ENCODE data around the gene TAF11L11.
"Not testable (repeated sequence)": the region's sequence is repeated elsewhere in the genome, so short reads cannot be mapped to it uniquely, and the experiment has no call there.

The TAF11L11 gene

GRCh38 chr5:17603880-17604279 is at the start of gene TAF11L11:
TSS of gene TAF11L11 (plus strand) at chr5:17604183.
- DNase-seq, result not testable (repeated sequence)

GRCh38 chr5:17585658-17586057 is 18.3 kb upstream of the TAF11L11 start, which contains the start of gene TAF11L7:
TSS of gene TAF11L7 (minus strand) at chr5:17585758.
- DNase-seq, result not testable (repeated sequence)

DNA sequence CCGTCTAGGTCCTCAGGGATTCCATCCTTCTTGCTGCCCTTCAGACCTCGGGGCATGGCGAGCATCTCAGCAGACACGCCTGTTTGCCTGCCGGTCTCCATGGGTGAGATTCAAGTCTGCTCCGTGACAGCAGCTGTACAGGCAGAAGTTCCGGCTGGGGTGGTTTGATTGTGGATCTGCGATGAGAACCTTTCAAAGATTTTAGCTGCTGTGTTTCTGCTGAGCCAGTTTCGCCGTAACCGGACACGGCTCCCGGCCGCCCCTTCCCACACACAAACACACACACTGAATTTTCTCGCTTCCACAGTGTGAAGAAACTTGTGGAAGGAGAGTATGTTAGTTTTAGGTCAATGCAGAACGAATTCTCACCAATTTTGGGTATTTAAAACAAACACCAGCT is 13.1 kb upstream of the TAF11L11 start, which contains the start of gene TAF11L8:
TAF11L8 (minus strand) TSS at position 101 of the 400 bp plus-strand sequence.
- DNase-seq, result not testable (repeated sequence)

GRCh38 chr5:17594255-17594654 is 9.7 kb upstream of the TAF11L11 start, which contains the start of gene TAF11L9:
TSS of gene TAF11L9 (minus strand) at chr5:17594394.
- DNase-seq, result not testable (repeated sequence)

- not testable (repeated sequence) for DNase-seq
These were observed 6.3 kb upstream of the TAF11L11 start, which contains the start of gene TAF11L10 for GRCh38 chr5:17597728-17598127. TSS of gene TAF11L10 (minus strand) at chr5:17597828.

GRCh38 chr5:17604951-17605350 is 968 bp downstream of the TAF11L11 start:
- no peak for DNase-seq

DNA sequence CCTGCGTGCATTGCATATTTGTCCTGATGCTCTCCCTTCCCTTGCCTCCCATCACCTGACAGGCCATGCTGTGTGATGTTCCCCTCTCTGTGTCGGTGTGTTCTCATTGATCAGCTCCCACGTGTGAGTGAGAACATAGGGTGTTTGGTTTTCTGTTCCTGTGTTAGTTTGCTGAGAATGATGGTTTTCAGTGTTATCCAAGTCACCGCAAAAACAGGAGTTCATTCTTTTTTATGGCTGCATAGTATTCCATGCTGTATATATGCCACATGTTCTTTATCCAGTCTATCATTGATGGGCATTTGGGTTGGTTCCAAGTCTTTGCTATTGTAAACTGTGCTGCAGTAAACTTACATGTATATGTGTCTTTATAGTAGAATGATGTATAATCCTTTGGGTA is 3.5 kb downstream of the TAF11L11 start:
- DNase-seq, result not testable (repeated sequence)

DNA sequence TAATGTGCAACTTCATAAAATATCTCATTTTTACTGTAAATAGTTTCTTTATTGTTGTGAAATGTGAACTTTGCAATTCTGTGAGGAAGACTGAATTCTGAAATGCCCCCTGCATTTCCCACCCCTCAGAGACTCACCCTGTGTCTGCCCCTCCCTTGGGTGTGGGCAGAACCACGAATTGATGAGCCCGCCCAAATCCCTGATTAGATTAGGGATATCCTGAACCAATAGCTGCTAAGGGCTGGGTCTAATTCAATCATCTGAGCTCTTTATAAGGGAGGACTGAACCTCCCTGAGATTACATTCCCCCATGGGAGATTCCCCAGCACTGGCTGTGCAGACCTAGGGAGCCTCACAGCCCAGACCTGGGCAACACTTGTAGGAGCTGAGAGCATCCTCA is 6.1 kb downstream of the TAF11L11 start, which contains the start of gene TAF11L12:
TAF11L12 (plus strand) TSS at position 301 of the 400 bp plus-strand sequence.
- DNase-seq, result not testable (repeated sequence)

- no peak for DNase-seq
These were observed 11.1 kb downstream of the TAF11L11 start for GRCh38 chr5:17614872-17615605.

DNA sequence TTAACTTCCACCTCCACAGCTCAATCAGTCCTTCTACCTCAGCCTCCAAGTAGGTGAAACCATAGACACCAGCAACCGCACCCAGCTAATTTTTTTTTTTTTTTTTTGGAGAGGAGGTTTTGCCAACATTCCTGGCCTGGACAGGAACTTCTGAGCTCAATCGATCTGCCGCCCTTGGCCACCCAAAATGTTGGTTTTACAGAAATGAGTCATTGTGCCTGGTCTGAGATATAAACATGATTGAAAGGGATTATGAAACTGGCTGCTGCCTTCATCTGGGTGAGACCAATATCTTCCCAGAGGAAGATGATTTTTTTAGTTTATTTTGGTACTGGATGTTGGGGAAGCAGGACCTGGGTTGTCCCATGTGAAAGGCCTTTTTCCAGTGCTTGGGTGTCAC is 15.4 kb downstream of the TAF11L11 start:
- no peak for DNase-seq

DNA sequence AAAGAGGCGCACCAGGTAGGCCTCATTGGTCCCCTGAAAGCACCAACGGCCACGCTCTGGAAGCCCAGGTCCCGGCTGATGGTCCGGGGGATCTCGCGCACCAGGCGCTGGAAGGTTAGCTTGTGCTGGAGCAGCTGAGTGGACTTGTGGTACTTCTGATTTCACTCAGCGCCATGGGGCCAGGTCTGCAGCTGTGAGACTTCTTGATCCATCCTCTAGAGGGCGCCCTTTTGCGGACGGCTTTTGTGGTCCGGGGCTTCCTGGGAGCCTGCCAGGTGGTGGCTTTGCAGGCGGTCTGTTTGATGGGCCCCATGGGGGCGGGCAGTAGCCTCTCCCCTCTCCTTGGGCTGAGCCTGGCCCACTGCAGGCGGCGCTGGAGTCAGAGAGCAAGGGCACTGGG is 16.6 kb downstream of the TAF11L11 start:
- no peak for DNase-seq

GRCh38 chr5:17625686-17626085 is 21.7 kb downstream of the TAF11L11 start:
- DNase-seq, result no peak

GRCh38 chr5:17631788-17632187 is 27.8 kb downstream of the TAF11L11 start, which contains the start of gene TAF11L13:
TSS of gene TAF11L13 (plus strand) at chr5:17632088.
- not testable (repeated sequence) for DNase-seq

GRCh38 chr5:17634160-17634559 is 30.2 kb downstream of the TAF11L11 start, which contains the start of gene TAF11L14:
TSS of gene TAF11L14 (plus strand) at chr5:17634460.
- DNase-seq, result no peak

DNA sequence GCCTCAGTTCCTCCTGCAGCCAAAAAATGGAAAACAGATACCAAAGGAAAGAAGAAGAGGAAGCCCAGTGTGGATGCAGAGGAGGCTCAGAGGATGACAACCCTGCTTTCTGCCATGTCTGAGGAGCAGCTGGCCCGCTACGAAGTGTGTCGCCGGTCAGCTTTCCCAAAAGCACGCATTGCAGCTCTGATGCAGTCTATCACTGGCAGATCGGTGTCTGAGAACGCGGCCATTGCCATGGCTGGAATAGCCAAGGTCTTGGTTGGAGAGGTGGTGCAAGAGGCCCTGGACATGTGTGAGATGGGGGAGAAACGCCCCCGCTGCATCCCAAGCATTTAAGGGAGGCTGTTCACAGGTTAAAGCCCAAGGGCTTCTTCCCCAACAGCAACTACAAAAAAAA is 45.2 kb downstream of the TAF11L11 start:
- DNase-seq, result not testable (repeated sequence)

DNA sequence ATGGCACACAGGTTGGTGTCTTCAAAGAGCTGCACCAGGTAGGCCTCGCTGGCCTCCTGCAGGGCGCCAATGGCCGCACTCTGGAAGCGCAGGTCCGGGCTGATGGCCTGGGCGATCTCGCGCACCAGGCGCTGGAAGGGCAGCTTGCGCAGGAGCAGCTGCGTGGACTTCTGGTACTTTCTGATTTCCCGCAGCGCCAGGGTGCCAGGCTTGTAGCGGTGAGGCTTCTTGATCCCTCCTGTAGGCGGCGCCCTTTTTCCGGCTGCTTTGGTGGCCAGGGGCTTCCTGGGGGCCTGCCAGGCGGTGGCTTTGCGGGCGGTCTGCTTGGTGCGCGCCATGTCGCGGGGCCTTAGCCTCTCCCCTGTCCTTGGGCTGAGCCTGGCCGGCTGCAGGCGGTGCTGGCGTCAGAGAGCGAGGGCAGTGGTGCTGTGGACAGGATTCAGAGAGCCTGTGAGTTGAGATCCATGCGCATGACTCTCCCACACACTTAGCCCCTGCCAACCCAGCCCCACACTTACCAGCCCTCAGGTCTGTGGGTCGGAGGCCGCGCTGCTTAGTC is 51.3 kb downstream of the TAF11L11 start:
- DNase-seq, result not testable (repeated sequence)

Measured in NCI-H1436 treated with DMSO at 0.1 percent for 48 hours (cell line).